Sigmoid colon (tissue), 4 donors: ENCODE measurements around the gene SRC.

Experiments used
- POLR2A ChIP-seq, 2 donors: fragments of 450-650 bp; IDR thresholded peaks; one replicate each; pipeline ENCODE4 v1.6.1; 2016; ENCODE audit warnings: antibody characterized with exemption in 2 of 2, mild to moderate bottlenecking in 2 of 2, moderate library complexity in 2 of 2
- POLR2AphosphoS5 ChIP-seq, 4 donors: sonication (generic); formaldehyde crosslinking; IDR thresholded peaks; one replicate each; pipeline ENCODE4 v1.6.1; 2017; ENCODE audit warnings: antibody characterized with exemption in 4 of 4

DNA sequence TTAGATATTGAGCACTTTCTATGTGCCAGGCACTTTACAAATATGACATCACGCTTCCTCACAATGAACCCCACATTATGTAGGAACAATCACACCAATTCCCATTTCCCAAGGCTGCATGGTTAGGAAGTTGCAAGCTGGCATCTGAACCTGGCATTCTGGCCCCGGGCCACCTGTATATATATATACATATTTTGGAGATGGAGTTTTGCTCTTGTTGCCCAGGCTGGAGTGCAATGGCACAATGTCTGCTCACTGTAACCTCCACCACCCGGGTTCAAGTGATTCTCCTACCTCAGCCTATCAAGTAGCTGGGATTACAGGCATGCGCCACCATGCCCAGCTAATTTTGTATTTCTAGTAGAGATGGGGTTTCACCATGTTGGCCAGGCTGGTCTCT is 30.4 kb downstream of the SRC start:
- TF ChIP-seq POLR2AphosphoS5 (IDR thresholded peaks at IDR 0.05) (no peak), POLR2A (IDR thresholded peaks at IDR 0.05) (no peak)
